HCT116 (cell line): Measurements from ENCODE around the gene TMEM50A. TPM values are rescaled to one million over a fixed set of nuclear protein-coding genes. Genes with fewer than 3 reads are reported as not detected.

Source experiments
- ATAC-seq: fragments of 200-7000 bp; cut with Tn5 transposase; 2 replicates; pipeline ENCODE4 v1.9.1; 2020; ENCODE audit warnings: mild to moderate bottlenecking, moderate library complexity
- BruUV-seq: library from RNA; stranded (reverse); fragments of 400-500 nt; replicated peaks from 2 replicates; lab custom pipeline; 2021; lab: Mats Ljungman, UMichigan
- CTCF ChIA-PET: fragments of 300-600 bp; sonication (Branson Sonifier 250); formaldehyde crosslinking; loops from one replicate; lab custom pipeline; 2021; ENCODE audit warnings: antibody characterized with exemption; lab: Charles Lee
- POLR2A ChIA-PET: fragments of 300-600, 350-600 bp; sonication (Branson Sonifier 250); formaldehyde crosslinking; loops from one replicate; lab custom pipeline; 2021; ENCODE audit warnings: antibody characterized with exemption; lab: Charles Lee
- RAD21 ChIA-PET, 2 experiments: fragments of 300-600 bp; sonication (Branson Sonifier 250); formaldehyde crosslinking; loops; one replicate each; lab custom pipeline; 2023; ENCODE audit warnings: low total read pairs in 2 of 2; ENCODE audit not compliant: uncharacterized antibody in 2 of 2, unreplicated experiment in 2 of 2, low non-redundant PET in 1 of 2; lab: Charles Lee
- DNase-seq: peaks from one replicate; pipeline ENCODE4 v3.0.0-alpha.2; 2010; ENCODE audit warnings: low read depth, low spot score
- H2AFZ ChIP-seq: fragments of 200-600 bp; shearing (Covaris generic), sonication (generic); 2 replicates; pipeline ENCODE4 v1.6.1; 2017; ENCODE audit warnings: low read depth, mixed run types, mixed read lengths, antibody characterized with exemption, low read length; ENCODE audit not compliant: poor library complexity, severe bottlenecking
- H3K27ac ChIP-seq: 2 replicates; pipeline ENCODE4 v1.5.1; 2012; ENCODE audit warnings: low read depth, low read length
- H3K27me3 ChIP-seq: fragments of 200-600 bp; sonication (generic); 2 replicates; pipeline ENCODE4 v1.6.1; 2016; ENCODE audit warnings: mixed run types, low read length, mixed read lengths; ENCODE audit not compliant: insufficient read depth
- H3K36me3 ChIP-seq, 2 experiments: fragments of 200-500 bp in 1 of 2; fragments of 200-600 bp in 1 of 2; sonication (Bioruptor generic) in 1 of 2; sonication (generic) in 1 of 2; 2 replicates each; pipeline versions ENCODE4 v1.5.1 to v1.6.1; 2014 to 2016; ENCODE audit warnings: low read length in 2 of 2, inconsistent platforms in 1 of 2, mixed read lengths in 1 of 2, mixed run types in 1 of 2; ENCODE audit not compliant: insufficient read depth in 2 of 2, control insufficient read depth in 1 of 2
- H3K4me1 ChIP-seq, 2 experiments: fragments of 200-600 bp in 1 of 2; sonication (generic) in 1 of 2; 2 replicates each; pipeline versions ENCODE4 v1.5.1 to v1.6.1; 2012 to 2017; ENCODE audit warnings: low read length in 2 of 2, inconsistent platforms in 1 of 2, mild to moderate bottlenecking in 1 of 2, mixed read lengths in 1 of 2, mixed run types in 1 of 2, moderate library complexity in 1 of 2; ENCODE audit not compliant: insufficient read depth in 2 of 2, control insufficient read depth in 1 of 2
- H3K4me2 ChIP-seq: fragments of 200-600 bp; sonication (generic); 2 replicates; pipeline ENCODE4 v1.6.1; 2017; ENCODE audit warnings: mixed run types, low read length, mixed read lengths
- H3K4me3 ChIP-seq, 2 experiments: fragments of 200-600 bp in 1 of 2; sonication (generic) in 1 of 2; replicated peaks in 1 of 2; 2 replicates each; pipeline ENCODE4 v1.5.1; 2011 to 2016; ENCODE audit warnings: low read length in 2 of 2, control low read depth in 1 of 2, low read depth in 1 of 2, mild to moderate bottlenecking in 1 of 2, mixed read lengths in 1 of 2, mixed run types in 1 of 2
- H3K79me2 ChIP-seq: fragments of 200-600 bp; sonication (generic); 2 replicates; pipeline ENCODE4 v1.6.1; 2017; ENCODE audit warnings: mild to moderate bottlenecking, mixed run types, low read length, moderate library complexity, mixed read lengths; ENCODE audit not compliant: insufficient read depth
- H3K9ac ChIP-seq: fragments of 200-600 bp; sonication (generic); 2 replicates; pipeline ENCODE4 v1.6.1; 2016; ENCODE audit warnings: low read length, mixed read lengths
- H3K9me2 ChIP-seq: fragments of 200-600 bp; sonication (generic), shearing (Covaris generic); 2 replicates; pipeline ENCODE4 v1.6.1; 2017; ENCODE audit warnings: mixed run types, mild to moderate bottlenecking, moderate library complexity; ENCODE audit not compliant: insufficient read depth
- H3K9me3 ChIP-seq, 2 experiments: fragments of 200-500 bp in 1 of 2; fragments of 200-600 bp in 1 of 2; sonication (Bioruptor generic) in 1 of 2; sonication (generic) in 1 of 2; 2 replicates each; pipeline ENCODE4 v1.6.1; 2014 to 2017; ENCODE audit warnings: low read length in 2 of 2, mixed read lengths in 2 of 2, inconsistent platforms in 1 of 2, low read depth in 1 of 2, mild to moderate bottlenecking in 1 of 2, mixed run types in 1 of 2, moderate library complexity in 1 of 2; ENCODE audit not compliant: control insufficient read depth in 1 of 2, insufficient read depth in 1 of 2
- H4K20me1 ChIP-seq: fragments of 200-600 bp; sonication (generic), shearing (Covaris generic); 2 replicates; pipeline ENCODE4 v1.6.1; 2017; ENCODE audit warnings: mixed run types, mild to moderate bottlenecking, moderate library complexity; ENCODE audit not compliant: insufficient read depth
- CBX3 ChIP-seq: IDR thresholded peaks from 2 replicates; pipeline ENCODE4 v1.6.1; 2012; ENCODE audit warnings: low read depth
- CTCF ChIP-seq, 3 experiments: fragments of 200-600 bp in 1 of 3; sonication (generic) in 1 of 3; IDR thresholded peaks in 2 of 3; conservative IDR thresholded peaks in 1 of 3; 2 replicates each; pipeline ENCODE4 v1.5.1; 2012 to 2017; ENCODE audit warnings: low read depth in 2 of 3, low read length in 2 of 3, antibody characterized with exemption in 1 of 3, borderline replicate concordance in 1 of 3, control low read depth in 1 of 3, mild to moderate bottlenecking in 1 of 3, mixed read lengths in 1 of 3, mixed run types in 1 of 3, moderate library complexity in 1 of 3; ENCODE audit not compliant: insufficient read depth in 1 of 3
- EZH2 ChIP-seq: fragments of 200-600 bp; sonication (generic); IDR thresholded peaks from 2 replicates; pipeline ENCODE4 v1.6.1; 2017; ENCODE audit warnings: antibody characterized with exemption, mixed run types
- JUND ChIP-seq: IDR thresholded peaks from 2 replicates; pipeline ENCODE4 v1.6.1; 2012
- MAX ChIP-seq: IDR thresholded peaks from 2 replicates; pipeline ENCODE4 v1.6.1; 2012
- POLR2A ChIP-seq: IDR thresholded peaks from 2 replicates; pipeline ENCODE4 v1.7.0; 2011; ENCODE audit warnings: borderline replicate concordance; ENCODE audit not compliant: insufficient read depth, insufficient read length; ENCODE audit errors: extremely low read depth
- SP1 ChIP-seq: IDR thresholded peaks from 2 replicates; pipeline ENCODE4 v1.6.1; 2012; ENCODE audit warnings: low read depth
- TCF7L2 ChIP-seq: IDR thresholded peaks from 2 replicates; pipeline ENCODE4 v1.7.0; 2011; ENCODE audit warnings: borderline replicate concordance, inconsistent platforms; ENCODE audit not compliant: insufficient read depth, insufficient read length; ENCODE audit errors: extremely low read depth
- ZFX ChIP-seq: fragments of 450-650 bp; IDR thresholded peaks from 2 replicates; pipeline ENCODE4 v1.6.1; 2017
- intact Hi-C: fragments of 100-400 bp; cut with micrococcal nuclease; formaldehyde crosslinking; loops from 2 replicates; pipeline ENCODE4 v1.10.0; 2022
- total RNA-seq: library from RNA; stranded (reverse); gene quantifications from one replicate; pipeline ENCODE4 v1.2.1, GENCODE V29; 2021; ENCODE audit not compliant: unreplicated experiment

Gene TMEM50A
- total RNA-seq, 1 experiment from 2014 or later: 80.7 TPM

- BruUV-seq: no TSS peak
- peaks cover 4% of the 10 kb centered on the region; the same call in 1 of the 2 replicates for H4K20me1 ChIP-seq
- TF ChIP-seq SP1 (no peak), POLR2A (no peak), CBX3 (no peak), JUND (no peak), MAX (no peak), TCF7L2 (no peak), CTCF (IDR thresholded peaks at IDR 0.05 in 2 of 3, conservative IDR thresholded peaks at IDR 0.05 in 1 of 3; ENCODE audit: borderline replicate concordance in 1 of 3, insufficient read depth in 1 of 3, low read depth in 2 of 3, low read length in 2 of 3) (no peak), ZFX (no peak), EZH2 (no peak)
Observed at GRCh38 chr1:25356848-25357247, 18.7 kb downstream of the TMEM50A start.

More at GRCh38 chr1:25356848-25357247, 18.7 kb downstream of the TMEM50A start:
- H3K27ac ChIP-seq: no peak overlapping the region
- H3K9me2 ChIP-seq: no peaks in the 10 kb centered on the region
- no peaks in the 10 kb centered on the region for H3K27me3 ChIP-seq
- intact Hi-C loops: no loop called here
- RAD21 ChIA-PET: no interaction called here
- peaks cover 5 to 23% of the 10 kb centered on the region in 2 experiments; a peak in 3 of 4 replicates for H3K4me1 ChIP-seq
- H2AFZ ChIP-seq: no peak overlapping the region
- CTCF ChIA-PET: no interaction called here
- H3K4me2 ChIP-seq: no peak overlapping the region
- no peaks in the 10 kb centered on the region for H3K9me3 ChIP-seq
- H3K36me3 ChIP-seq: peaks cover 15 to 16% of the 10 kb centered on the region in 2 experiments
- ATAC-seq: no peak
- H3K79me2 ChIP-seq: no peaks in the 10 kb centered on the region
- no peak overlapping the region for H3K9ac ChIP-seq
- no peak overlapping the region for H3K4me3 ChIP-seq
- POLR2A ChIA-PET: no interaction called here
- DNase-seq: no peak
